SK-N-SH (cell line): ENCODE results near the gene PTK6.

Experiments used
- CTCF ChIP-seq: fragments of 200-600 bp; sonication (generic); IDR thresholded peaks from 2 replicates; pipeline ENCODE4 v1.6.1; 2017; ENCODE audit warnings: antibody characterized with exemption, mild to moderate bottlenecking, moderate library complexity
- GABPA ChIP-seq: IDR thresholded peaks from 2 replicates; pipeline ENCODE4 v1.4.0; 2012; ENCODE audit warnings: low read depth, mild to moderate bottlenecking
- MAX ChIP-seq: IDR thresholded peaks from 2 replicates; pipeline ENCODE4 v1.4.0; 2012; ENCODE audit warnings: low read depth
- MEF2A ChIP-seq: IDR thresholded peaks from 2 replicates; pipeline ENCODE4 v1.4.0; 2012; ENCODE audit warnings: low read depth, borderline replicate concordance
- NRF1 ChIP-seq: IDR thresholded peaks from 2 replicates; pipeline ENCODE4 v1.6.1; 2012; ENCODE audit warnings: low read depth, mild to moderate bottlenecking, low read length
- POLR2AphosphoS5 ChIP-seq: IDR thresholded peaks from 2 replicates; pipeline ENCODE4 v1.6.1; 2012; ENCODE audit warnings: low read depth, low read length
- RXRA ChIP-seq: IDR thresholded peaks from 2 replicates; pipeline ENCODE4 v1.4.0; 2012; ENCODE audit warnings: low read depth, mild to moderate bottlenecking, borderline replicate concordance
- TAF1 ChIP-seq: IDR thresholded peaks from 2 replicates; pipeline ENCODE4 v1.6.1; 2012; ENCODE audit warnings: low read depth, mild to moderate bottlenecking, low read length, moderate library complexity, borderline replicate concordance
- YY1 ChIP-seq: IDR thresholded peaks from 2 replicates; pipeline ENCODE4 v1.4.0; 2012; ENCODE audit warnings: low read depth, mild to moderate bottlenecking

- TF ChIP-seq NRF1 (no peak), CTCF (no peak), MAX (no peak), TAF1 (no peak), YY1 (no peak), MEF2A (no peak), RXRA (no peak), POLR2AphosphoS5 (no peak), GABPA (no peak)
Measured at GRCh38 chr20:63502671-63503172, 34.5 kb downstream of the PTK6 start.
